ENCODE data around the gene GALNS.
A peak's percentile ranks its signal among the peaks of the same experiment; 100 is the strongest.
"Not testable (repeated sequence)": the region's sequence is repeated elsewhere in the genome, so short reads cannot be mapped to it uniquely, and the experiment has no call there.

Gene GALNS, protein sequence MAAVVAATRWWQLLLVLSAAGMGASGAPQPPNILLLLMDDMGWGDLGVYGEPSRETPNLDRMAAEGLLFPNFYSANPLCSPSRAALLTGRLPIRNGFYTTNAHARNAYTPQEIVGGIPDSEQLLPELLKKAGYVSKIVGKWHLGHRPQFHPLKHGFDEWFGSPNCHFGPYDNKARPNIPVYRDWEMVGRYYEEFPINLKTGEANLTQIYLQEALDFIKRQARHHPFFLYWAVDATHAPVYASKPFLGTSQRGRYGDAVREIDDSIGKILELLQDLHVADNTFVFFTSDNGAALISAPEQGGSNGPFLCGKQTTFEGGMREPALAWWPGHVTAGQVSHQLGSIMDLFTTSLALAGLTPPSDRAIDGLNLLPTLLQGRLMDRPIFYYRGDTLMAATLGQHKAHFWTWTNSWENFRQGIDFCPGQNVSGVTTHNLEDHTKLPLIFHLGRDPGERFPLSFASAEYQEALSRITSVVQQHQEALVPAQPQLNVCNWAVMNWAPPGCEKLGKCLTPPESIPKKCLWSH

DNA sequence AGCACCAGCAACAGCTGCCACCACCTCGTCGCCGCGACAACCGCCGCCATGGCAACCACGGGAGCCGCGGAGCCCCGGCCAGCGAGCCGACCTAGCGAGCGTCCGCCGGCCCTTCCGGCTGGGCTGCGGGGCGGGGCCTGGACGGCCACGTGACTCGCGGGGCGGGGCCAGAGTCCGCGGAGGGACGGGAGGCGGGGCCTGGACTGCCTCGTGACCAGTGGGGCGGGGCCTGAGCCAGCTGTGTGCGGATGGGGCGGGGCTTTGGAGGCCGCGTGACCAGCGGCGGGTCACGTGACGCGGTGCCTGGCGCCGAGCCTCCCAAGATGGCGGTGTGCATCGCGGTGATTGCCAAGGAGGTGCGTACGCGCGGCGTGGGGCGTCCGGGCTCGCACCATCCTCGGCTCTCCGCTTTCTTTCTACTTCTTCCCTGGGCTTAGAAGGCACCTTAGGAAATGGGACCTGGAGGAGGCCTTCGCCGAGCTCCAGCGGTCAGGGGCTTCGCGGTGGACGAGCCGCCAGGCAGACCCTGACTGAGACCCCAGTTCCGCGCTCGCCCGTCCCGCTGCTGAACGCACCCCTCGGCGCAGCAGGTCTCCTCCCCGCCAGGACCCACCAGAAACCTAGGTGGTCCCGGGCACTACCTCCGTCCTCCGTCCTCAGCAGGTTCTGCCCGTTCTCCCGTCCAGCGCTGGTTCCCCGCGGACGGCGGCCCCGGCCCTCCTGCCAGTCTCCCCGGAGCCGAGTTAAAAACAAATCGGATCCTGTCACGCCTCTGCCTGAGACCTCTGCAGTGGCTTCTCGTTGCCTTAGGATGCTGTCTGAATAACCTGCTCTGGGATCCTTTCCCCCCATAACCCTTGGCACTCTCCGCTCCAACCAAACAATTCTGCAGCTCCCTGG lies at the start of gene GALNS, which contains the start of gene TRAPPC2L:
TSS of gene GALNS (minus strand) at position 120 of the 900 bp plus-strand sequence. CDS start at position 50, 70 bp downstream.
TSS of gene TRAPPC2L (plus strand) at position 300 of the 900 bp plus-strand sequence. CDS start at position 324, 24 bp downstream.
- DNase-seq: peak; percentile 95

DNA sequence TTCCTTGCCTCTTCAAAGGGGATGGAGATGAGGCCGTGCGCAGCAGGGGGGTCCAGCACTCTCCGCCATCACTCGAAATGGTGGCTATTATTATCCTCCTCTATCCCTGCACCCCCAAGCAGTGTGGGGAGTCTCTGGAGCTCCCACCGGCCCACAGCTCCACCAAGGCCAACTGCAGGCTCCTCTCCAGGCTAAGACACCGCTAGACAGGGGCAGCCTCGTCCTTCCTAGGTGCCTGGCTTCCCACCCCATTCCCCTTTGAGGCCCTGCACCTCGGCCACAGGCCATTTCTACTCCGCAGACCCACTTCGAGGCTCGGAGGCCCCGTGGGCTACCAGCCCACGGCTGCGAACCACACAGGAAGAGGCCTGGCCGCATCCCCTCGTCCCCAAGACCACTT lies 49.3 kb upstream of the GALNS start:
- no peak for DNase-seq

DNA sequence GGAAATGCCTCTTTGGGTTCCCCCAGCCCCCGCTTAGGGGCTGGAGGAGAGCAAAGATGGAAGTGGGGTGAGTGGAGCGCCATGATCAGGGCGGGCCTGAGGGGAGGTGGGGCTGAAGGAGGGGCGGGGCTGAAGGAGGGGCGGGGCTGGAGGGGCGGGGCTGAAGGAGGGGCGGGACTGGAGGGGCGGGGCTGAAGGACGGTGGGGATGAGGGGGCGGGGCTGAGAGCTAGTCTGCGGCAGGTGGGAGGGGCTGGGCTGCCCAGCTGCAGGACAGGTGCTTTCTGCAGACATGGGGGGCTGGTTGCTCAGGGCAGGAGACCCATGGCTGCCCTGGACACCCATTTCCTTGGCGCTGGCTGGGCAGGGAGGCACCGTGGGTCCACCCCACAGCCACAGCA lies 48.8 kb upstream of the GALNS start:
- peak; percentile 36 for DNase-seq

DNA sequence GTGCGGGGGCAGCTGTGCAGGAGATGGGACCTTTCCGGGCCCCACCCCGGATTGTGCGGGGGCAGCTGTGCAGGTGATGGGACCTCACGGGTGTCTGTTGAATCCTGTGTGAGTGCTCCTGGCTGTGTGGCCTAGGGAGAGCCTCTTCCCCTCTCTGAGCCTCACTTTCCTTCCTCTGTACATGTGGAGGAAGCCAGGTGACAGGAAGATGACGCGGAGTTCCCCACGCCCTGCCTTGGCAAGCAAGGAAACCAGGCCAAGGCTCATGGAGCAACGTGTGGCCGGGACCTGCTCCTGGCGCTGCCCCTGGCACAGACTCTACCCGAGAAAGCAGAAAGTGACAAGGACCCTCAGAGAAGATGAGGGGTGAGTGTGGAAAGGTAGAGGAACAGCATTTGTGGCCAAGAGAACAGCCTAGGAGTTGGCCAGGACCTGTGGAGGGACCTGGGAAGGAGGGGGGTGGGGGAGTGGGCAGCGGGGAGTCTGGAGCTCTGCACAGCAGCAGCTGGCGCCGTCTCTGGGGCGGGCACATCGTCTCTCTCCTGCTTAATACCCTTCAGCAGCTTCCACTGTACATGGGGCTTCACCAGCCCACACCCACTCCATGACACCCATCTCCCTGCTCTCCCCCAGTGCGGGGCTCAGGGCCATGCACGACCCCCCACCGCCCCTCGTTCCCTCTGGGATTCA lies 48.1 kb upstream of the GALNS start:
- peak; percentile 29 for DNase-seq

DNA sequence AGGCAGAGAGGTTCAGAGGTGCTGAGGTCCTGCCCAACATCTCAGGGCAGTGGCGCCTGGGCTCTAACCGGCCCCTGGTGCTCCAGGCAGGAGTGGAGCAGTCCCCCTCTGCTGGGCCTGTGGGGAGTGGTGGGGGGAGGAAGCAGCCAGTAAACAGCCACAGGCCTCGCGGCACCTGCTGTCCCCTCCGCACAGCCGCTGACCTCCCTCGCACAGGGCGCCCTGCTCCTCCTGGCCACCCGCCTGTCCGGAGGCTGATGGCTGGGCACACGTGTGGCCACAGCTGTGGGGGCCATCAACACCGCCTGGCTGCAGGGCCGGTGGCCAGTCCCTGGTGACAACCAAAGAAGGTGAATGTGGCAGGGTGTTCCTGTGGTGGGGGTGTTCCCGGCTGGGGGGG lies 46.5 kb upstream of the GALNS start:
- no peak for DNase-seq

DNA sequence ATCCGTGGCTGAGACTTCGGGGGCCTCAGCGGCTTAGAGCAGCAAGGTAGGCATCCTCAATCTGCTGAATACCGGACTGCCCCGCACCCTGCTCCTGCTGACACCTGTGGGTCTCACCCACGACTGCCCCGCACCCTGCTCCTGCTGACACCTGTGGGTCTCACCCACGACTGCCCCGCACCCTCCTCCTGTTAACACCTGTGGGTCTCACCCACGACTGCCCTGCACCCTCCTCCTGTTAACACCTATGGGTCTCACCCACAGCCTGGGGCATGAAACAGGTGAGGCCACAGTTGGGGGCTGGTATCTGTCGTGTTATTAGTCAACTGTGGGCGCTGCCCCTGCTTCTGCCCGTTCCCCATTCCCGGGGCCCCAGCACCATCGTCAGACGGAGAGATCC lies 46.0 kb upstream of the GALNS start:
- DNase-seq: no peak

DNA sequence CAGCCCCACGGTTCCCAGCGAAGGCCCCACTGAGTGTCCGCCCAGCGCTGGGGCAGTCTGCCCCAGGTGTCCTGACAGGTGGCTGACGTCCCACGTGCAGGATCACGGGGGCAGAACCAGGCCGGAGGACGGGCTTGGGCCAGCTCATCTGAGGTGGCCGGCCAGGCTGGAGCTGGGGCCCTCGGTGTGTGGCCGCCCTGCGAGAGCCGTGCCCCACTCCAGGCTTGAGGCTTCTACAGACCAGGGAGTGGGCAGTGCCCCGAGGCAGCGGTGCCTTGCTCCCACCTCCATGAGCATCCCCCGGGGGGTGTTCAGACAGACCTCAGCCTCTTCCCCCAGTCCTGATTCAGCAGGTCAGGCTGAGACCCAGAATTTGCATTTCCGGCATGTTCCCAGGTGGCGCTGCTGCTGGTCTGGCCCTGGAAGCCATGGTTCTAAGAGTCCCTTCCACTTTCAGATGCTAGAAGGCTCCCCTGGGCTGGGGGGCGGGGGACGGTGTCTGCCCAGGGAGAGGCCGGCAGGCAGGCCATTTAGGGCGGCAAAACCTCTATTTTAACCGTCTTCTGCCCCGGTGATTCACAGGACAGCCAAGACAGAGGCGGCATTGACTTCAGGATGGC lies 45.1 kb upstream of the GALNS start:
- DNase-seq: no peak

DNA sequence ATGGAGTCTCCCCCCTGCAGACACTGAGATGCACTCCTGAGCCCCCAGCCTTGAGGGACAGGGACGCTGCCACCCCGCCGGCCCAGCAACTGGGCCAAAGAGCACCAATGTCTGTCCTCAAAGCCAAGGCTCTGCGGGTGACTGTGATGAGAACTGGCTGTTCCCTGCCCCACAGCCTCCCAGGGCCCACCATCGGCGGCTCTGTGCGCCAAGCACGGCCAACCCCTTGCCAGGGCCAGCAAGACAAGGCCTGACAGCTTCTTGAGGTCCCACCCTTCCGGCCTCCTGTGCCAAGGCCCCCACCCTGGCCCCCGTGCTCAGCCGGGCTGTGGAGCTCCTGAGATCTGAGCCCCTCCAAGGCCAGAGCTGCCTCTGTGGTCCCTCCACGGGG lies 43.9 kb upstream of the GALNS start:
- DNase-seq: no peak

DNA sequence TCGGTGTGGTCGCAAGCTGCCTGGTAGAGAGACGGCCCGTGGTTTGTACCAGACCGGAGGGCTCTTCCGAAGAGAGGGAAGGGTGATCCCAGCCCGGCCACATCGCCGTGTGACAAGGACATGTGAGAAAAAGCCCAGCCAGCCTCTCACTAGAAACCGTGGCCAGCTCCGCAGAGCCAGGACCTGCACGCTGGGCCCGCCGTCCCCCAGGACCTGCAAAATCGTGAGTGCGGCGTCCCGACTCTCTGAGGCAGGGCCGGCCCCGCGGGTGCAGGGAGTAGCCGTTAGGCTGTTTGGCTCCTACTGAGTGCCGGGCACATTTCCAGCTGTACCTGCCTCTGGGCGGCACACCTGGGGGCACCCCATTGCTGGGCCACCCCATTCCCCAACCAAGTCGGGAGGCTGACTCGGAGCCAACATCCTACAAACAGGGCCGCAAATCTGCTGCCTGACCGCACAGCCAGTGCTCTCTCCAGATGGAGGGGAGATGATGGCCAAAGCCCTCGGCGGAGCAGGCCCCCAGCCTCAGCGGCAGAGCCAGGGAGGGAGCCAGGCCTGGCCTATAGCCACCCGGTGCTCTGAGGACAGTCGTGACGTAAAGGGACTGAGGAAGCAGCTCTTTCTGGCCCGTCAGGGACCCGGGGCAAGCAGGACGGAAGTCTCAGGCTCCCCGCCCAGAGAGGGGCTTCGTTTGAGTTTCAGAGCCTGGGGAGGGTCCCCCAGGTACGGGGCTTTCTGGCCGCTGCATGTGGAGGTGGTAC lies 43.3 kb upstream of the GALNS start:
- DNase-seq: no peak

DNA sequence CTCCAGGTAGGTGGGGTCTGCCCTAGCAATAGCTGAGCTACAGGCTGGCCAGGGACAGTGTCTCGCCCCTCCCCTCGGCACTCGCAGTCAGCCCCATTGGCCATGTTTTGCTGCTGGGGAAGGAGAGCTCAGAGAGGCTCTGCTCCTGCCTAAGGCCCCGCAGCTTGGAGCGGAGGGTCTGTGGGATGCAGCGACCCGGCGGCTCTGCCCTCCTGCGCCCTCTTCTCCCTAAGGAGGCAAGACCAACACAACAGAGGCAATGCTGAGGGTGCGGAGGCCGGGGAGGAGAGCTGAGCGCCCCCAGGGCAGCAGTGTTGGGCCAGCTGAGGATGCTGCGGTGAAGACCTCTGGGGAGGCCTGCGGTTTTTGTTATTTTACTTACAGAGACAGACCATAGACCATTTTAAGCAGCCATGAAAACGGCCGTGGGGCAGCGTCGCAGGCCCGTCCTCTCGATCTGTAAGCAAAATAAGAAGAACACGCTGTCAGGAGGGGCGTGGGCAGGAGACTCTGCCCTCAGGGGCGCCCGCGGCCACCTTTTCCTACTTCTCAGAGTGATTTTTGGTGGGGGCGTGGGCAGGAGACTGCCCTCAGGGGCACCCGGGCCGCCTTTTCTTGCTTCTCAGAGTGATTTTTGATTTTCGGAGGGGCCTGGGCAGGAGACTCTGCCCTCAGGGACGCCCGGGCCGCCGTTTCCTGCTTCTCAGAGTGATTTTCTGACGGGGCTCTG lies 41.1 kb upstream of the GALNS start:
- DNase-seq: no peak

DNA sequence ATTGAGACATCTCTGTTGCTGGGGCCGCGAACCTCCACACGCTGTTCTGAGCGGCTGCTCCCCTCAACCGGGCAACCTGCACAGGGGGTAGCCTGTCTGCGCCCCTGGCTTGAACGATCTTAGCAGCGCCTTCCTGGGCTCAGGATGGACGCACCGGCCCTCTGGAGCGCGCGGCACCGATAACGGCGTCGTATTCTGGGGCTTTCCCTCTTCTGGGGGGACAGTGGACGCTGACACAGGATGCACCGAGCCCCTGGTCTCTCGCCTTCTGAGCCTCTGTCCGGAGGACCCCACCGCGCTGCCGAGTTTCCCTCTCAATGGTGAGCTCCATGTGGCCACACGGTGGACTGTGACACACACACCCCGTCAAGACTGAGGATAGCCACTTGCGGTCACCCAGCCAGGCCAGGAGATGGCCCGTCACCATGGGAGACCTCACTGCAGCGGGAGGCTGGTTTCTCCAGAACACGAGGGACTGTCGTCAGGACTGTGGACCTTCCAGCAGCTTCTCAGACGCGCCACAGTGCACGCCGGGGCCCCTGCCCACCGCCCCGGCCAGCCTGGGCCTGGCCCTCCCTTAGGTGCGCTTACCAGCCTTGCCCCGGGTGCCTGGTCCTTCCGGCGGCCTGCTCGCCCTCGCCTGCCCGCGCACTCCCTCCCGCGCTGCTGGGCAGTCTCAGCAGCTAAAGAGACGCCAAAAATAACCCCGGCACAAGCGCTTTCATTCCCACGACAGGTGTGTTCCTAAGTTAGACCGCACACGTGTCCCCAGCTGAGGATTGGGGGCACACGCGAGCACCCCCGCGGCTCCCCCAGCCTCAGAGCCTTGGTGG lies 39.7 kb upstream of the GALNS start:
- no peak for DNase-seq

DNA sequence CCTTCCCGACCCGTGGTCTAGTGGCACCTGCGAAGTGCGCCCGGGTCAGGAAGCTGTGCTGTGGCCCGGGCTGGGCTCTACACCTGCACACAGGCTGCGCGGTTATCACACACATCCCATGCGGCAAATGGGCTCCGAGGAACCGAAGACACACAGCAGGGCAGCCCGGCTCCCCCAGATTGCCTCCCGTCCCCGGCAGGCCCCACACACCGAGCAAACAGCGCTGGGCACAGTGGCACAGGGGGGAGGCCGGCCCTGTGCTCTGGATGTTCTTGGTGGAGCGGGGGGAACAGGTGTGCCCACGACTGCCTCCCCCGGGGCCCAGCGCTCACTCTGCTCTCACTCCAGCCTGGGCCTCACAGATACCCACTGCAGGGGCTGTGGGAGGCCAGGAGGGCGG lies 38.6 kb upstream of the GALNS start:
- DNase-seq: no peak

DNA sequence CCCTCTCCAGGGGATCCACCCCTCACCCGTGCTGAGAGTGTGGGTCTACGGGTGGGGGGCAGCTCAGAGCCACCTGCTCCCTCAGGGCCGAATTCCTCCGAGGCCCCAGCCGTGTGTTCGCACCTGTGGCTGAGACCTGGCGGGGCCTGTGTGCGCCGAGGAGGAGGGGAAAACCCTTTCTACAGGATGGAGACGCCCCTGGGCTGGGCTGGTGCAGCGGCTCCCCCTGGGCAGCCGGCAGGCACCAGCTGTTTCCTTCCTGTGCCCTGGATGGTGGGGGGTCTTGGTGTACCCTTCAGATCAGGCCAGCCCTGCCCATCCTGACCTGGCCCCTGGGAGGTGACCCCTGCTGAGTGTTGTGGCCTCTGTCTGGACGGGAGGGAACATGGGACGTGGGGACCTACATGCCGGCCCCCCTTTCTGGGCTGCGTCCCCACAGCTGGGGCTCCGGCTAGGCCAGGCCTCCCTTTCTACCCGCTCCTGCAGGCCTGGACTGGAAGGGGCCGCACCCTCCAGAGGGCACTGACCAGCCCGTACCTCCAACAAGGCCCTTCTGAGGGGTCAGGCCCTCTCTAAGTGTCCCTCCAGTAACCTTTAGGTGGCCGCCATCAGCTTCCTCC lies 38.0 kb upstream of the GALNS start:
- no peak for DNase-seq

DNA sequence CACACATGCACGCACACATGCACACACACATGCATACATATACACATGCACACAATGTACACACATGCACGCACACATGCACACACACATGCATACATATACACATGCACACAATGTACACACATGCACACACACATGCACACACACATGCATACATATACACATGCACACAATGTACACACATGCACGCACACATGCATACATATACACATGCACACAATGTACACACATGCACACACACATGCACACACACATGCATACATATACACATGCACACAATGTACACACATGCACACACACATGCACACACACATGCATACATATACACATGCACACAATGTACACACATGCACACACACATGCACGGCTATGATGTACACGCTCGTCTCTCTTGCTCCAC lies 37.5 kb upstream of the GALNS start:
- DNase-seq: not testable (repeated sequence)

DNA sequence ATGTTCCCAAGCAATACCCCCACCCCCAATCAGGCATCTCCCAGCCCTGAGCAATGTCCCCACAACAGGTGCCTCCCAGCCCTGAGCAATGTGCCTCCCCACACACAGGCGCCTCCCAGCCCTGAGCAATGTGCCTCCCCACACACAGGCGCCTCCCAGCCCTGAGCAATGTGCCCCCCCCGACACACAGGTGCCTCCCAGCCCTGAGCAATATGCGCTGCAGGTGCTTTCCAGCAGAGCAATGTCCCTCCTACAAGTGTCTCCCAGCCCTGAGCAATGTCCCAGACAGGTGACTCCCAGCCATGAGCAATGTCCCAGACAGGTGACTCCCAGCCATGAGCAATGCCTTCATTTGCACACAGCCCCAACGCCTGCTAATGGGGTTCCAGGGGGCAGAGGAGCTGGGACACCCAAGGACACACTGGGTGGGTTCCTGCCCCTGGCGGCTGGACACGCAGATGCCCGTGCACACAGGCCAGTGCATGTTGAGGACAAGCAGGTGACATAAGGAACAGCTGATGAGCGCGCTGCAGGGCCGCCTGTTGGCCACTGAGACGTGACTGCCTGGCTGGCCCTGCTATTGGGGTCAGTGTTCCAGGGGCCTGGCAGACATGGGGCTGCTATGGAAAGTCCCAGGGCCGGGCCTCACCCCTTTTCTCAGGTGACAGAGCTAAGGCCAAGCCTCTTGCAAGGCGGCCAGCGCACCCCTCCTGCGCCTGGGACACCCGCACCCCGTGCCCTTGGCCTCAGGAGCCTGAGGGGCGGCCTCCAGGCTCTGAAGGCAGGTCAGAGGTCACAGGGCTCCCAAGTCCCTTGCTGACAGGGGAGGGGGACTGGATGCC lies 36.6 kb upstream of the GALNS start:
- no peak for DNase-seq

DNA sequence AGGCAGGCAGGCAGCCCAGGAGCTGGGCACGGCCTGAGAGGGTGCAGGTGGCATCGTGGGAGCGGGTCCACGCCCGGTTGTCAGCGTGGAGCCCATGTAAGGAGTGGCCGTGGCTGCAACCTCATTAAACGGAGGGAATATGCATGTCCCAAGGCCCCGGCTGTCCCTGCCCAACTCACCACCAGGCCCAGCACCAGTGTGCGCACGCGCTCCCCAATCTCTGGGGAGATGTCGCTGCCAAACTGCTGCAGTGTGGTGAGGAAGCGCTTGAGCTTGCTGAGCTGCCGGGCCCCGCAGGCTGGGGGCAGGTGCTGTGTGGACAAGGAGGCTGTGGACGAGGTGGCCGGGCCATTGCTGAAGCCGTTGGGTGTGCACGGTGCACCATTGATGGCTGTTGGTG lies 35.3 kb upstream of the GALNS start:
- no peak for DNase-seq

DNA sequence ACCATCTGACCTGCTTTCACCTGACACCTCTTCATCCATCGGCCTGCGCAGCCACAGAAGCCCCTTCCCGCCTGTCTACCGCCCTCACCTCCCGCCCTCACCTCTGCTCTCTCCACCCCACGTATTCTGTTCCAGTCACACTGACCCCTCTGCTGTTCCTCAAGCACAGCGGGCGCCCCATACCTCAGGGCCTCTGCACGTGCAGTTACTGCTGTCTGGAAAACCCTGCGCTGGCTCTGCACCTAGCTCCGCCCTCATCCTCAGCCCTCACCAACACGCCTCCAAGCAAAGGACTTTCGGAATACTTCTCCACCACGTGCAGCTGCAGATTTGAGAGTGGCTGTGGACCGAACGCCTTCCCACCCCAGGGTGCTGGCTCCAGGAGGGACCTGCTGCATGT lies 34.3 kb upstream of the GALNS start:
- DNase-seq: no peak

DNA sequence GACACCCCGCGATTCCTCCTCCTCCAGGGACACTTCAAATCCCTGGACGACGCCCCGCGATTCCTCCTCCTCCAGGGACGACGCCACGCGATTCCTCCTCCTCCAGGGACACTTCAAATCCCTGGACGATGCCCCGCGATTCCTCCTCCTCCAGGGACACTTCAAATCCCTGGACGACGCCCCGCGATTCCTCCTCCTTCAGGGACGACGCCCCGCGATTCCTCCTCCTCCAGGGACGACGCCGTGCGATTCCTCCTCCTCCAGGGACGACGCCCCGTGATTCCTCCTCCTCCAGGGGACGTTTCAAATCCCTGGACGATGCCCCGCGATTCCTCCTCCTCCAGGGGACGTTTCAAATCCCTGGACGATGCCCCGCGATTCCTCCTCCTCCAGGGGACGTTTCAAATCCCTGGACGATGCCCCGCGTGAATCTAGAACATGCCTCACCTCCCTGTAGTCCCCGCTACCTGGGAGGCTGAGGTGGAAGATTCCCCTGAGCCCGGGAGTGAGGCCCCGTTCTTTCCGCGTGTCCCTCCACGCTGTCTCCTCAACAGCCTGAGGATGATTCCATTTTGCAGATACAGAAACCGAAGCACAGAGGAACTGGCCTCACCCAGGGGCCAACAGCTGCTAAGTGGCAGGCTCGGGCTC lies 33.1 kb upstream of the GALNS start:
- not testable (repeated sequence) for DNase-seq

Data from NCI-H69 (cell line).